Inflammatory macrophage treated with lipopolysaccharide for 4 hours (primary cell): ENCODE data around the gene POTEG.
"Not testable (repeated sequence)": the region's sequence is repeated elsewhere in the genome, so short reads cannot be mapped to it uniquely, and the experiment has no call there.

Source experiments
- DNase-seq: peaks from one replicate; pipeline ENCODE4 v3.0.0-alpha.2; 2020

The POTEG gene

GRCh38 chr14:19372813-19373500, 61.2 kb downstream of the POTEG start:
- DNase-seq: not testable (repeated sequence)

DNA sequence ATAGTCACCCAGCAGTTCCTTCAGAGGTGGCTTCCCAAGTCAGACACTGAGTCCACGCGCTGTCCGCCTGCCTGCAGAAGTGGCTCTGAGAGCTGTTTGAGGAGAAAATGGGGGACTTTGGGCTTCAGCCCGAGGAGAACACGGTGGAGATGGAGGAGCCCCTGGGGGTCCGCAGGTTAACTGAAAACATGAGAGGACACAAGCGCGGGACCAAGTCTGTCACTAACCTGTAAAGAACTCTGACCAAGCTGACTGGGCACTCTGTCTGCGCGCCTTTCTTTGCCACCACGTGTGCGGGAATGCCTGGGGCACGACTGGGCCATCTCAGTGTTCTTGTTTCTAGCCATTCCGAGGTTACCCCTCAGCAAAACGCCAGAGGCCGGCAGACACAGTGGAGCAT, 62.4 kb downstream of the POTEG start:
- DNase-seq: not testable (repeated sequence)

GRCh38 chr14:19362803-19363202, 71.3 kb downstream of the POTEG start:
- DNase-seq: not testable (repeated sequence)

DNA sequence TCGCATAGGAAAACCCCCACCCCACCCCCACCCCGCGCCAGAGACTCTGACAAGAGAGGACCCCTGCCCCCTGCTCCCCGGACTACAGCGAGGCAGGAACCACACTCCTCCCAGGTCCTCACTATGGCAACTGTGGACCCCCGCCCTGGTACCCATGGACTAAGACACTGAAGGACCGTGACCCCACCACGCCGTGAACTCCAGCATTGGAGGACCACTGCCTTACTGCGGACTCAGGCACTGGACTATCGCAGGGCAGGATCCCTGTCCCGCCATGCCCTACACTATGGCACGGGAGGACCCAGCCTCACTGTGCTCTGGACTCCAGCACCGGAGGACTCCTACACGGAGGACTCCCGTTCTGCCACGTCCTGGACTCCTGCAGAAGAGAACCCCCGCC, 71.8 kb downstream of the POTEG start:
- not testable (repeated sequence) for DNase-seq

DNA sequence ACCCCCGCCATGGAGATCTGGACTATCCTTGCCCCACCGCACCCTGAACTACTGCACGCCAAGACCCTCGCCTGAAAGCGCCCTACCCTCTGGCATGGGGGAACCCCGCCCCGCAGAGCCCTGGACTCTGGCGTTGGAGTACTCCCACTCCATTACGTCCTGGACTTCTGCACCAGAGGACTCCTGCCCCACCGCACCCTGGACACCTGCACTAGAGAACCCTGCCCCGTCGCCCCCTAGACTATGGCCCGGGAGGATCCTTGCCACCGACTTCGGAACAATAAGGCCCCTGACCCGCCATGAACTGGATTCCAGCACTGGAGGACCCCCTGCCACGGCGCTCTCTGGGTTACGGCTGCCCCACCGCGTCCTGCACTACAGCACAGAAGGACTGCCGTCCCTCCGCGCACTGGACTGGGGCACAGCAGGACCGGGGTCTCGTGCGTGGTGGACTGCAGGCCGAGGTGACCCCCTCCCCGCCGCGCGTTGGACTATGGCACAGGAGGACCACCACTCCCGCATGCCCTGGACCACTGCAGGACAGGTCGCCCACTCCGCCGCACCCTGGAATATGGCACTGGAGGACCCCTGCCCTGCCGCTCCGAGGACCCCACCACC, 72.4 kb downstream of the POTEG start:
- DNase-seq: not testable (repeated sequence)

- not testable (repeated sequence) for DNase-seq
Measured at GRCh38 chr14:19360937-19361635, 73.1 kb downstream of the POTEG start.
